Measurements from ENCODE around the gene NUDT14. TPM values are rescaled to one million over a fixed set of nuclear protein-coding genes. Genes with fewer than 3 reads are reported as not detected.

The NUDT14 gene
- total and polyA plus RNA-seq, 2 donors = 17.2 to 18.1 TPM

DNA sequence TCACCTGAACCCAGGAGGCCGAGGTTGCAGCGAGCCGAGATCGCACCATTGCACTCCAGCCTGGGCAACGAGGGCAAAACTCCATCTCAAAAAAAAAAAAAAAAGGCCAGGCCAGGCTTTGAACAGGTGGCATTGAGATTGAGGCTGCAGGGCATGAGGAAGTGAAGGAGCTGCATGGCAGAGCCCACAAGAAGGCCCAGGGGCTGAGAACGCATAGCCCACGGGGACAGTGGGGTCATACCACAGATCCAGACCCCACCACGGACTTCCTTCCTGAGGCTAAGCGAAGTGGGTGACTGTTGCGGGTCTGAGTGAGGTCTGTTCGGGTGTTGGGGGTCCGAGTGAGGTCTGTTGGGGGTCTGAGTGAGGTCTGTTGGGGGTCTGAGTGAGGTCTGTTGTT, 20.3 kb downstream of the NUDT14 start:
- 40% methylated on average over 12 of the region's 12 CpGs for WGBS

DNA sequence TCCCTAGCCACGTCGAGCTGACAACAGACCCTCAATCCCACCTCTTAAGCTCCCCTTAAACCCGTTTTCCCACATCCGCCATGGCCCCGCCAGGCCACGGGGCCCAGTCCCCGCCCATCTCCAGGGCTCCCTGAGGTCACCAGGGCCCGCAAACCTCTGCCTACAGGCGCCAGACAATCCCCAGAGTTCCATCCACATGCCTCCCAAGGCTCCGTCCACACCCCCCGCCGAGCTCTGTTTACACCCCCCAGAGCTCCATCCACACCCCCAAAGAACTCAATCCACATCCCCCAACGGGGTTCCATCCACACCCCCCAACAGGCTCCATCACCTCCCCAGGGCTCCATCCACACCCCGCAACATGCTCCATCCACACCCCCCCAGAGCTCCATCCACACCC, 21.8 kb downstream of the NUDT14 start:
- DNase-seq (ENCODE audit: low read depth in 6 of 9, low spot score in 9 of 9) = no peak
- WGBS = 94% methylated on average over 14 of the region's 14 CpGs
- H3K27ac ChIP-seq (ENCODE audit: low read depth in 1 of 2, low read length in 1 of 2) = no peak overlapping the region
- H3K36me3 ChIP-seq (ENCODE audit: control insufficient read depth in 2 of 2, insufficient read depth in 2 of 2, low read length in 1 of 2) = no peaks in the 10 kb centered on the region
- H3K9me3 ChIP-seq (ENCODE audit: control insufficient read depth in 2 of 2, insufficient read depth in 1 of 2, low read length in 1 of 2) = no peaks in the 10 kb centered on the region
- no peak overlapping the region for H3K4me3 ChIP-seq (ENCODE audit: low read length in 2 of 2)
- peaks cover 0 to 3% of the 10 kb centered on the region in 2 donors for H3K27me3 ChIP-seq (ENCODE audit: control insufficient read depth in 2 of 2, insufficient read depth in 1 of 2, low read length in 1 of 2)
- peaks cover 0 to 2% of the 10 kb centered on the region in 2 donors for H3K4me1 ChIP-seq (ENCODE audit: control insufficient read depth in 2 of 2, insufficient read depth in 2 of 2, low read length in 2 of 2)

More for the DNA sequence above, 20.3 kb downstream of the NUDT14 start:
- Histone ChIP-seq H3K9me3 (ENCODE audit: control insufficient read depth in 2 of 2, insufficient read depth in 1 of 2, low read length in 1 of 2) (no peaks in the 10 kb centered on the region), H3K36me3 (ENCODE audit: control insufficient read depth in 2 of 2, insufficient read depth in 2 of 2, low read length in 1 of 2) (no peaks in the 10 kb centered on the region), H3K27me3 (ENCODE audit: control insufficient read depth in 2 of 2, insufficient read depth in 1 of 2, low read length in 1 of 2) (peaks cover 1 to 13% of the 10 kb centered on the region in 2 donors), H3K4me1 (ENCODE audit: control insufficient read depth in 2 of 2, insufficient read depth in 2 of 2, low read length in 2 of 2) (peaks cover 0 to 7% of the 10 kb centered on the region in 2 donors), H3K4me3 (ENCODE audit: low read length in 2 of 2) (no peak overlapping the region), H3K27ac (ENCODE audit: low read depth in 1 of 2, low read length in 1 of 2) (no peak overlapping the region)
- no peak for DNase-seq (ENCODE audit: low read depth in 6 of 9, low spot score in 9 of 9)

DNA sequence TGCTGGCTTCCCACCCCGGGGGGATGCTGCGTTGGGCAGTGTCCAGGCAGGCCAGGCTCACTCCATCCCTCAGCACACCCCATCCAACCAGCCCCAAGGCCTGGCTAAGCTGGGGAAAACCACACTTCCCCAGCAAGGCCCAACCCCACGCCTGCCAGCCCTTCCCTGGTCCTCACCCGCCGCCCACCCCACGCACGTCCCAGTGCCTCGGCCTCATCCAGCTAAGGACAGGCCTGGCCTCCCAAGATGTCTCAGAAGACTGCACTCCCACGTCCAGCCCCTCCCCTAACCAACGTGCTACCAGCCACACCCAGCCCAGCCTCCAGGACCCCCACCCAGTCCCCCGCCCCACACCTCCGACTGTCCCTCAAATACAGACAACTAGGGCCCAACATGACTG, 22.3 kb downstream of the NUDT14 start:
- DNase-seq (ENCODE audit: low read depth in 6 of 9, low spot score in 9 of 9) = no peak
- WGBS = 93% methylated on average over 12 of the region's 12 CpGs
- no peaks in the 10 kb centered on the region for H3K36me3 ChIP-seq (ENCODE audit: control insufficient read depth in 2 of 2, insufficient read depth in 2 of 2, low read length in 1 of 2)
- H3K4me1 ChIP-seq (ENCODE audit: control insufficient read depth in 2 of 2, insufficient read depth in 2 of 2, low read length in 2 of 2) = peaks cover 0 to 2% of the 10 kb centered on the region in 2 donors
- H3K4me3 ChIP-seq (ENCODE audit: low read length in 2 of 2) = no peak overlapping the region
- H3K27ac ChIP-seq (ENCODE audit: low read depth in 1 of 2, low read length in 1 of 2) = no peak overlapping the region
- no peaks in the 10 kb centered on the region for H3K9me3 ChIP-seq (ENCODE audit: control insufficient read depth in 2 of 2, insufficient read depth in 1 of 2, low read length in 1 of 2)
- peaks cover 0 to 3% of the 10 kb centered on the region in 2 donors for H3K27me3 ChIP-seq (ENCODE audit: control insufficient read depth in 2 of 2, insufficient read depth in 1 of 2, low read length in 1 of 2)

DNA sequence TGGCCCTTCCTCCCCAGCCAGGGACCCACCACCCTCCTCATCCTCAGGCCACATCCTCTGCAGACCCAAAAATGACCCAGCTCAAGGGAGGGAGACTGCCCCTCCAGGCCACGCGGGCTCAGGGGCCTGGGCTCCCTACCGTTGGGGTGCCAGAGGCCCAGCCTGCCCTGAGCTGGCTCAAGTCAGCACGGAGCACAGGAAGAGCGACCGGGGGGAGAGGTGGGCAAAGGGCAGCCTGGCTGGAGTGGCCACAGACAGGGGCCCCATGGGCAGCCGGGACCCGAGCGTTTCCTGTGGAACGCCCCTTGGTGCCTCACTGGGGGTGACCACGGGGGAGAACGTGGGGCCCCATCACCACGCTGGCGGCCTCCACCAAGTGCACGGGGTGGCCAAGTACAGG, 23.2 kb downstream of the NUDT14 start:
- H3K27me3 ChIP-seq (ENCODE audit: control insufficient read depth in 2 of 2, insufficient read depth in 1 of 2, low read length in 1 of 2) = peaks cover 0 to 3% of the 10 kb centered on the region in 2 donors
- DNase-seq (ENCODE audit: low read depth in 6 of 9, low spot score in 9 of 9) = no peak
- 91% methylated on average over 15 of the region's 15 CpGs for WGBS
- H3K4me1 ChIP-seq (ENCODE audit: control insufficient read depth in 2 of 2, insufficient read depth in 2 of 2, low read length in 2 of 2) = peaks cover 0 to 2% of the 10 kb centered on the region in 2 donors
- H3K9me3 ChIP-seq (ENCODE audit: control insufficient read depth in 2 of 2, insufficient read depth in 1 of 2, low read length in 1 of 2) = no peaks in the 10 kb centered on the region
- H3K27ac ChIP-seq (ENCODE audit: low read depth in 1 of 2, low read length in 1 of 2) = no peak overlapping the region
- no peaks in the 10 kb centered on the region for H3K36me3 ChIP-seq (ENCODE audit: control insufficient read depth in 2 of 2, insufficient read depth in 2 of 2, low read length in 1 of 2)
- no peak overlapping the region for H3K4me3 ChIP-seq (ENCODE audit: low read length in 2 of 2)

DNA sequence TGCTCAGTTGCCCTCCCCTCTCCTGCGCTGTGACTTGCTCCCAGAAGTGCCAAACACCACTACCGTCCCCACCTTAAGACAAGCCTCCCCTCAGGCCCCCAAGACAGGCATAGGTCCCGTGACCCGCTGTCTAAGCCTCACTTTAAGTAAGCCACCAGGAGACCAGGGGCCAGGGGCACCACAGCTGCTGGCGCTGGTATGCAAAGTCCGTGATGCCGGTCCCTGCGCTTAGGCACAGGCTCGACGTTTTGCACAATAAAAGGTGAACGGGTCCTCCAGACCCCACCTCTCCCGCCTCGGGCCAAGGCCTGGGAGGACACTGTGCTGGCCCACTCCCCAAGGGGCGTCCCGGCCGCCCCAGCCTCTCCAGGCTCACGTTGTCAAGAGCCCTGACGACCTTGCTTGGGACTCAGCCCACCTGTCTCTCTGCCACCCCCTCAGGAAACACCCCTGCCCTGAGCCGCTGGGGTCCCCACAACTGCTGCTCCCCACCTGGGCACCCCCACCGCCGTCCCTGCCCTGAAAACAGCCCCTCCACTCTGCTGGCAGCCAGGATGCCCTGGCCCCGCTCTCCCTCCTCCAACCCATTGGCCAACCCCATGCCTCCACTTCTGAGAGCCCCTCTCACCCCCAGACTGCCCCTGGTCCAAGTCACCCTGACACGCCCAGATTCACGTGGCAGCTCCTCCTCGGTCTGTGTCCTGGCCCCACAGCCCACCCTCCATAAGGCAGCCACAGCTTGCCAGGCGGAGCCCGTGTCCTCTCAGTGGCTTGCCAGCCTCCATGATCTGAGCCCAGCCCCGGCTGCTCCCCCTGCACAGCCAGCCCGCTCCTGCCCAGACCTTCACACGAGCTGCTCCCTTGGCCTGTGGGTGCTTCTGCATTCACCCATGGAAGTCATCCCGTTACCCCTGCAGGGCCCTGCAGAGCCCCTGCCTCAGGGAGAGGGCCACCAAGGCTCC, 24.4 kb downstream of the NUDT14 start:
- H3K27me3 ChIP-seq (ENCODE audit: control insufficient read depth in 2 of 2, insufficient read depth in 1 of 2, low read length in 1 of 2) = peaks cover 0 to 3% of the 10 kb centered on the region in 2 donors
- DNase-seq (ENCODE audit: low read depth in 6 of 9, low spot score in 9 of 9) = no peak
- no peaks in the 10 kb centered on the region for H3K36me3 ChIP-seq (ENCODE audit: control insufficient read depth in 2 of 2, insufficient read depth in 2 of 2, low read length in 1 of 2)
- WGBS = 90% methylated on average over 31 of the region's 31 CpGs
- H3K4me1 ChIP-seq (ENCODE audit: control insufficient read depth in 2 of 2, insufficient read depth in 2 of 2, low read length in 2 of 2) = peaks cover 0 to 2% of the 10 kb centered on the region in 2 donors
- no peak overlapping the region for H3K27ac ChIP-seq (ENCODE audit: low read depth in 1 of 2, low read length in 1 of 2)
- no peak overlapping the region for H3K4me3 ChIP-seq (ENCODE audit: low read length in 2 of 2)
- H3K9me3 ChIP-seq (ENCODE audit: control insufficient read depth in 2 of 2, insufficient read depth in 1 of 2, low read length in 1 of 2) = no peaks in the 10 kb centered on the region

DNA sequence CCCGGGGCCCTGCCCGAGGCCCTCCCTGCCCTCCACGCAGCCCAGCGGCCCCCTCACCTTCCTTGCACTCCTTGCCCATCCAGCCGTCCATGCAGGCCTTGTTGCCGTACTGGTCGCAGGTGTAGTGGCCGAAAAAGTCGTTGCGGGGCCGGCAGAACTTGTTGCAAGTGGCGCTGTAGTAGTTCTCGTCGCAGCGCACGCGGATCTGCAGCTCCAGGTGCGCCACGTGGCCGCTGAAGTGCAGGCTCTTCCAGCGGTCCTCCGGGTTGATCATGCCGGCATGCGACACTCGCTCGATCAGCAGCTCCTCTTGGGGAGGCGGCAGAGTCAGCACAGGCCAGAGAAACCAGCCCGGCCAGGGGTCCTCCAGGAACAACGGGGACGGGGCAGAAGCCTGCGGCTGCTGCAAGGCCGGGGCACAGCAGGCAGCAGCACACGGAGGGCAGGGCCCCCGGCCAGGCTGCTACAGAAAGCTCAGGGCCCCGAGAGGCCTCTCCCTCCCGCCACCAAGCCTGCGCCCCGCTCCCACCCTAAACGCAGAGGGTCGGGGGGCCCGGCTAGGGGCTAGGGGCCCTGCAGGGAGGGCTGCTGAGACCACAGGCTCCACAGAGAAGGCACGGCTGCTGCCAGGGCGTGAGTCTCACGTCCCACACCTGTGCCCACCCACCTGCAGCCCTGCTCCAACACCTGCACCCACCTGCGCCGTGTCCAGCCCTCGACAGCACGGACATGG, 25.3 kb downstream of the NUDT14 start:
- no peak for DNase-seq (ENCODE audit: low read depth in 6 of 9, low spot score in 9 of 9)
- H3K27ac ChIP-seq (ENCODE audit: low read depth in 1 of 2, low read length in 1 of 2) = no peak overlapping the region
- WGBS = 92% methylated on average over 48 of the region's 48 CpGs
- no peaks in the 10 kb centered on the region for H3K36me3 ChIP-seq (ENCODE audit: control insufficient read depth in 2 of 2, insufficient read depth in 2 of 2, low read length in 1 of 2)
- H3K9me3 ChIP-seq (ENCODE audit: control insufficient read depth in 2 of 2, insufficient read depth in 1 of 2, low read length in 1 of 2) = no peaks in the 10 kb centered on the region
- peaks cover 0 to 2% of the 10 kb centered on the region in 2 donors for H3K4me1 ChIP-seq (ENCODE audit: control insufficient read depth in 2 of 2, insufficient read depth in 2 of 2, low read length in 2 of 2)
- no peaks in the 10 kb centered on the region for H3K27me3 ChIP-seq (ENCODE audit: control insufficient read depth in 2 of 2, insufficient read depth in 1 of 2, low read length in 1 of 2)
- no peak overlapping the region for H3K4me3 ChIP-seq (ENCODE audit: low read length in 2 of 2)

DNA sequence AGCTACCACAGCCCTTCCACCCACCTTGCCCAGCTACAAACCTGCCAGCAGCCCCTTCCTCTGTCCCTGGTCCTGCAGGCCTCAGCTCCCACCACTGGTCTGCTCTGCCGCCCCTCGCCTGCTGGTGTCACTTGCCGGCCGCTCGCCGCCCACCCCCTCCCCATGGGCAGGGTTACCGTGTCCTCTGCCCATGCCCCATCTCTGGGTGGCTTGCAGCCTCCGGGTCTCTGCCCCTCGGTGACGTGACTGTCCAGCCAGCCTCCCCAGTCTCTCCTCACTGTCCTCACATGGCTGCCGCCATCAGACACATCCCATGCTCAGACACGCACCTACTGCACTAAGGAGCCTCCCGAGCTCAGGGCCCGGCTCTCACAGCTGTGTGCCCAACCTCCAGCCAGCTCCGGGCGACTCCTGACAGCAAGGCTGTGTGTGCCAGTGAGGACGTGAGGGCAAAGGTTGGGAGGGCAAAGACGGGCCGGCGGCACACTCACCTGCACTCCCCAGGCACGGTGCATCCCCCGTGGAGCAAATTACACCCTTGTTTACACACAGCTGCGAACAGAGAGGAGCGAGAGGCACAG, 26.0 kb downstream of the NUDT14 start:
- WGBS = 95% methylated on average over 24 of the region's 24 CpGs
- Histone ChIP-seq H3K27me3 (ENCODE audit: control insufficient read depth in 2 of 2, insufficient read depth in 1 of 2, low read length in 1 of 2) (no peaks in the 10 kb centered on the region), H3K4me1 (ENCODE audit: control insufficient read depth in 2 of 2, insufficient read depth in 2 of 2, low read length in 2 of 2) (peaks cover 0 to 2% of the 10 kb centered on the region in 2 donors), H3K4me3 (ENCODE audit: low read length in 2 of 2) (no peak overlapping the region), H3K36me3 (ENCODE audit: control insufficient read depth in 2 of 2, insufficient read depth in 2 of 2, low read length in 1 of 2) (no peaks in the 10 kb centered on the region), H3K9me3 (ENCODE audit: control insufficient read depth in 2 of 2, insufficient read depth in 1 of 2, low read length in 1 of 2) (no peaks in the 10 kb centered on the region), H3K27ac (ENCODE audit: low read depth in 1 of 2, low read length in 1 of 2) (no peak overlapping the region)
- no peak for DNase-seq (ENCODE audit: low read depth in 6 of 9, low spot score in 9 of 9)

DNA sequence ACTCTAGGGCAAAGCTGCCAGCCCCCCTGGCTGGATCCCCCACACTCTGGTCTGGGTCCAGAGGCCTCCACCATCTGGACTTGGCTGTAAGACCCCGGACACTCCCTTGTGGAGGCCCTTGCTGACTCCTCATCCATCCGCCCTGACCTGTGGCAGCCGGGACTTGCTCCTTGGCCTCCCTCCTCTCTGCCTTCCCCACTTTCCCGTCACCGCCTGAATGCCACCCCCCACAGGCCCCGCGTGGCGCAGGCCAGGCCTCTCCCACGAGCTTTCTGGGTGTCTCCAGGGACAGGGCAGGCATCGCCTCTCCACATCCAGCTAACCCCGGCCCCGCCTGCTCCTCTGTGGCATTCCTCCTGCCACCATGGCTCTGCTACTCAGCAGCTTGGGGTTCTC, 26.6 kb downstream of the NUDT14 start:
- no peaks in the 10 kb centered on the region for H3K36me3 ChIP-seq (ENCODE audit: control insufficient read depth in 2 of 2, insufficient read depth in 2 of 2, low read length in 1 of 2)
- no peaks in the 10 kb centered on the region for H3K9me3 ChIP-seq (ENCODE audit: control insufficient read depth in 2 of 2, insufficient read depth in 1 of 2, low read length in 1 of 2)
- WGBS = 90% methylated on average over 12 of the region's 12 CpGs
- H3K27me3 ChIP-seq (ENCODE audit: control insufficient read depth in 2 of 2, insufficient read depth in 1 of 2, low read length in 1 of 2) = no peaks in the 10 kb centered on the region
- H3K4me3 ChIP-seq (ENCODE audit: low read length in 2 of 2) = no peak overlapping the region
- no peak for DNase-seq (ENCODE audit: low read depth in 6 of 9, low spot score in 9 of 9)
- no peak overlapping the region for H3K27ac ChIP-seq (ENCODE audit: low read depth in 1 of 2, low read length in 1 of 2)
- H3K4me1 ChIP-seq (ENCODE audit: control insufficient read depth in 2 of 2, insufficient read depth in 2 of 2, low read length in 2 of 2) = peaks cover 0 to 2% of the 10 kb centered on the region in 2 donors

All from thymus (tissue), 11 donors.